AG04449 (cell line): ENCODE data around the gene TTC21B.
"Not testable (repeated sequence)": the region's sequence is repeated elsewhere in the genome, so short reads cannot be mapped to it uniquely, and the experiment has no call there.

Experiments used
- CTCF ChIA-PET: fragments of 350-600 bp; formaldehyde crosslinking; extraction: SDS; loops from one replicate; lab custom pipeline; 2021; ENCODE audit warnings: antibody characterized with exemption; lab: Yijun Ruan, JAX
- POLR2A ChIA-PET: fragments of 400-600, 350-600 bp; formaldehyde crosslinking; extraction: SDS; loops from one replicate; lab custom pipeline; 2020; ENCODE audit warnings: antibody characterized with exemption, inconsistent platforms; lab: Yijun Ruan, JAX
- DNase-seq: peaks from one replicate; pipeline ENCODE4 v3.0.0-alpha.2; 2010; ENCODE audit warnings: low read depth, low spot score
- H3K4me3 ChIP-seq: 2 replicates; pipeline ENCODE4 v1.5.1; 2011; ENCODE audit warnings: low read depth, mild to moderate bottlenecking, control low read depth, low read length
- TF ChIP-seq, protein P1 (sequence below): IDR thresholded peaks from one replicate; pipeline ENCODE4 v1.5.1; 2011; ENCODE audit warnings: mild to moderate bottlenecking, moderate library complexity, low read length, control low read depth, inconsistent platforms; ENCODE audit not compliant: insufficient read depth; ENCODE audit errors: missing control alignments

TTC21B gene

GRCh38 chr2:165953655-165954606 is at the start of gene TTC21B:
Gene TTC21B (minus strand): TSS chr2:165953776. CDS start chr2:165953705, 71 bp downstream.
- TF ChIP-seq, protein P1, sequence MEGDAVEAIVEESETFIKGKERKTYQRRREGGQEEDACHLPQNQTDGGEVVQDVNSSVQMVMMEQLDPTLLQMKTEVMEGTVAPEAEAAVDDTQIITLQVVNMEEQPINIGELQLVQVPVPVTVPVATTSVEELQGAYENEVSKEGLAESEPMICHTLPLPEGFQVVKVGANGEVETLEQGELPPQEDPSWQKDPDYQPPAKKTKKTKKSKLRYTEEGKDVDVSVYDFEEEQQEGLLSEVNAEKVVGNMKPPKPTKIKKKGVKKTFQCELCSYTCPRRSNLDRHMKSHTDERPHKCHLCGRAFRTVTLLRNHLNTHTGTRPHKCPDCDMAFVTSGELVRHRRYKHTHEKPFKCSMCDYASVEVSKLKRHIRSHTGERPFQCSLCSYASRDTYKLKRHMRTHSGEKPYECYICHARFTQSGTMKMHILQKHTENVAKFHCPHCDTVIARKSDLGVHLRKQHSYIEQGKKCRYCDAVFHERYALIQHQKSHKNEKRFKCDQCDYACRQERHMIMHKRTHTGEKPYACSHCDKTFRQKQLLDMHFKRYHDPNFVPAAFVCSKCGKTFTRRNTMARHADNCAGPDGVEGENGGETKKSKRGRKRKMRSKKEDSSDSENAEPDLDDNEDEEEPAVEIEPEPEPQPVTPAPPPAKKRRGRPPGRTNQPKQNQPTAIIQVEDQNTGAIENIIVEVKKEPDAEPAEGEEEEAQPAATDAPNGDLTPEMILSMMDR, result peak; percentile 63
- peak; percentile 69 for DNase-seq
- peak within 1 kb of the TSS; percentile 73 for H3K4me3 ChIP-seq
- ChIA-PET CTCF (interaction anchor here (0.8 to 5.0 kb wide), 25 partner anchors 9 to 471 kb away, joined by 3 to 53 read pairs (median 4); partner anchors contain the start of gene SCN1A), POLR2A (interaction anchor here (0.5 to 1.8 kb wide), 3 partner anchors 9 to 1466 kb away, joined by 3 to 5 read pairs (median 4); no protein-coding TSS in a partner anchor)

GRCh38 chr2:166000401-166000800 is 46.8 kb upstream of the TTC21B start:
- POLR2A ChIA-PET, result no interaction called here
- CTCF ChIA-PET, result no interaction called here
- H3K4me3 ChIP-seq, result no peak overlapping the region
- TF ChIP-seq, protein P1, result no peak
- DNase-seq, result no peak

GRCh38 chr2:165990846-165991245 is 37.3 kb upstream of the TTC21B start:
- ChIA-PET POLR2A (no interaction called here), CTCF (no interaction called here)
- TF ChIP-seq, protein P1, result no peak
- H3K4me3 ChIP-seq, result no peak overlapping the region
- no peak for DNase-seq

DNA sequence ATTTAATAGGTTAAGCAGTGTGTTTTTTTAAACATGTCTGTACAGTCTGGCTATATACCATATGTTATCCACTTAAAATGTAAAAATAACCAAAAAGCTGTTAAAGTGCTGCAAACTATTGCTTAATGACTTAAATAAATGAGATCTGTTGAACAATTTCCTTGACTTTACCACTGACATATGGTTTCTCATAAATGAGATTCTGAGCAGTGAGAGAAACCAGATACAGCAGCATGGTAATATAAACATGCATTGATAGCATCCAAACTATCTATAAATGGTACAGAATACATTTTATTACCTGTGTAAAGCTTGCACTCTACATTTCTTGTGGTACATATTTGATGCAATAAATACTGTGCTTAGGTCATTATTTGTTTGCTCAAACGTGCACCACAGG is 36.3 kb upstream of the TTC21B start:
- DNase-seq, result no peak
- ChIA-PET CTCF (no interaction called here), POLR2A (no interaction called here)
- TF ChIP-seq, protein P1, result no peak
- H3K4me3 ChIP-seq, result no peak overlapping the region

- ChIA-PET CTCF (no interaction called here), POLR2A (no interaction called here)
- DNase-seq, result no peak
- TF ChIP-seq, protein P1, result no peak
- no peak overlapping the region for H3K4me3 ChIP-seq
Observed at GRCh38 chr2:165985120-165985519, 31.5 kb upstream of the TTC21B start.

DNA sequence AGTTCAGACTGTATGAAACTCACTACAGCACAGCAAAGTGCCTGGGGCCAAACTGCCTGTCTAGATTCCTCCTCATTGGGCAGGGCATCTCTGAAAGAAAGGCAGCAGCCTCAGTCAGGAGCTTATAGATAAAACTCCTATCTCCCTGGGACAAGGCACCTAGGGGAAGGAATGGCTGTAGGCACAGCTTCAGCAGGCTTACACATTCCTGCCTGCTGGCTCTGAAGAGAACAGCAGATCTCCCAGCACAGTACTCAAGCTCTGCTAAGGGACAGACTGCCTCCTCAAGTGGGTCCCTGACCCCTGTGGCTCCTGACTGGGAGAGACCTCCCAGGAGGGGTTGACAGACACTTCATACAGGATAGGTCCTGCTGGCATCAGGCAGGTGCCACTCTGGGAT is 18.6 kb upstream of the TTC21B start:
- POLR2A ChIA-PET, DNase-seq, H3K4me3 ChIP-seq: not testable (repeated sequence)
- CTCF ChIA-PET, result interaction anchor here (1.6 kb wide), 1 partner anchor 19 kb away, joined by 4 read pairs; the partner anchor contains the start of gene TTC21B
